GM12892 (cell line): Measurements from ENCODE around the gene AHDC1.

Experiments used
- POLR2A ChIP-seq: IDR thresholded peaks from 2 replicates; pipeline ENCODE4 v1.6.1; 2011; ENCODE audit warnings: low read depth, low read length, control low read depth
- POLR2AphosphoS5 ChIP-seq: IDR thresholded peaks from 2 replicates; pipeline ENCODE4 v1.6.1; 2011; ENCODE audit warnings: low read depth, low read length, control low read depth
- TAF1 ChIP-seq: IDR thresholded peaks from 2 replicates; pipeline ENCODE4 v1.6.1; 2011; ENCODE audit warnings: low read depth, mild to moderate bottlenecking, control low read depth, low read length, borderline replicate concordance

DNA sequence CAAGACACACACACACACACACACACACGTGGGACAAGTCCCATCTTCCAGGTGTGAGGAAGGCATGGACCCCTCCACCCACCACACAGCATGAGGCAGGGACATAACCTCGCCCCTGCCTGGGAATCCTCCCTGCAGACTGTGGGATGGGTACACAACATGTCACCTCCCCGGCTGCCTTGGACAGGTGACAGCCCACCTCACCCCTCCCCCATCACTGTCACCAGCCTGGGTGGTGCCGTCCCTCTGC lies 40.7 kb downstream of the AHDC1 start:
- TF ChIP-seq POLR2A (no peak), TAF1 (no peak), POLR2AphosphoS5 (no peak)
